Uterus (tissue), 2 donors: ENCODE measurements around the gene DDIT4.

ENCODE experiments used
- CTCF ChIP-seq, 4 experiments: fragments of 200-600 bp in 2 of 4; fragments of 450-650 bp in 2 of 4; sonication (generic) in 2 of 4; IDR thresholded peaks; one replicate each; pipeline ENCODE4 v1.5.1; 2016 to 2019; ENCODE audit warnings: antibody characterized with exemption in 4 of 4, mild to moderate bottlenecking in 2 of 4, moderate library complexity in 1 of 4
- POLR2A ChIP-seq, 2 donors: fragments of 450-650 bp; IDR thresholded peaks; one replicate each; pipeline ENCODE4 v1.6.1; 2016; ENCODE audit warnings: antibody characterized with exemption in 2 of 2, mild to moderate bottlenecking in 1 of 2, moderate library complexity in 1 of 2

DNA sequence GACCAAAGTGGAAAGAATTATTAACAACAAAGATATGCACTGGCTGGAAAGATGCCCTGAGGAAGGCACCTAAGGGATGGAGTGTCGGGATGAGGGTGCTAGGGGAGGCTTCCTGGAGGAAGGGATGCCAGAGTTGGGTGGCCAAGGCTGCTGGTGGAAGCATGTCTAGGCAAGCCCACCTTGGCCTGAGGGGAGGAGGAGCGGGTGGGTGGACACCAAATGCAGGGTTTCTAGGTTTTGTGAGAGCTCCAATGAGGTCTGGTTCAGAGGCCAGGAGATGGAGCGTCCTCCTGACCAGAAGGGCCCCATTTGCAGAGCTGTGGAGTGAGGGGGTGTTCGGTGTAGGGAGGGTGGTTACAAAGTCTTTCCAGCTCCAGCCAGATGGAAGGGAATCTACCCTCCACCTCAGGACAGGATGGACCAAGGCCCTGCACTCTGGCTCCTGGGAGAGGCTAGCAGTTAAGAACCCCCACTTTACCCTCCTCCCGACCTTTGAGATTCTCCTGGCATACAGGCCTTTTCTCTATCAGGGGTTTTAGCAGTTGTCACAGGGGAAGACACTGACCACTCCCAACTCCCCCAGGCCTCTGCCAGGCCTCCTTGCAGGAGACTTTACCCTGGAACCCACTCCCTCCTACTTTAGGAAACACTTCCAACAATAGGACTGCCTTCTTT is 3.0 kb upstream of the DDIT4 start:
- TF ChIP-seq CTCF (IDR thresholded peaks at IDR 0.05) (no peak), POLR2A (IDR thresholded peaks at IDR 0.05) (no peak)
